ENCODE data around the gene MGP.
A peak's percentile ranks its signal among the peaks of the same experiment; 100 is the strongest.

Gene MGP

DNA sequence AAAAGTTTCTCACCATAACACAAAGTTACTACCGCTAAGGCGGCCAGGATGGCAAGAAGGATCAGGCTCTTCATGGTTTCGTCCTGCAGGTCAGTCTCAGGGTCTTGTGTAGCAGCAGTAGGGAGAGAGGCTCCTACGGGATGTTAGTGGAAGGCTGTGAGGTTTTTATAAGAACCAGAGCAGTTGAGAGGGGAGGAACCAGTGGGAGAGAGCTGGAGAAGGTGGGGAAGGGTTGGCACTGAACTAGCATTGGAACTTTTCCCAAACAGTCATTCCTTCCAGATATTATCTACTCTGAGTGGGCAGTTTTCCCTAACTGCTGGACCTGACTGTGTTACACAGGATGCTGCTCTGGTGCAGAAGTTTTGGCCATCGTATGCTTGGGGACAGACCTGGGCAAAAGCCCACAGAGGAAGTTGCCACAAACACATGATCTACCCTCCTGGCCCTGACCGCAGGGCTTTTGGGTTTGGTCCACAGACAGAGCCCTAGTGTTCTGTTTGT is at the start of gene MGP:
Gene MGP (minus strand): TSS at position 137 of the 504 bp plus-strand sequence. CDS start 63 bp downstream, at position 74.
- Histone ChIP-seq H3K4me1 (ENCODE audit: low read length) (peaks cover 13% of the 10 kb centered on the region), H3K79me2 (ENCODE audit: low read length) (no peaks in the 10 kb centered on the region), H3K4me3 (ENCODE audit: low read length) (no peak within 1 kb of the TSS), H3K27me3 (replicated peaks; ENCODE audit: insufficient read depth, low read length) (no peaks in the 10 kb centered on the region), H3K27ac (ENCODE audit: low read length) (peak within 1 kb of the TSS; percentile 61; the same call in 1 of the 2 replicates), H3K9me3 (replicated peaks; ENCODE audit: insufficient read depth, low read length) (no peaks in the 10 kb centered on the region), H2AFZ (ENCODE audit: low read length) (no peak within 1 kb of the TSS), H3K4me2 (ENCODE audit: low read depth, low read length) (0 out of 2 replicates have a peak within 1 kb of the TSS, but pooled peaks have one; percentile 35), H3F3A (ENCODE audit: insufficient read depth, low read length) (peaks cover 10% of the 10 kb centered on the region; the same call in 1 of the 2 replicates), H4K20me1 (ENCODE audit: insufficient read depth, low read length) (no peaks in the 10 kb centered on the region), H3K36me3 (replicated peaks; ENCODE audit: insufficient read depth, low read length) (no peaks in the 10 kb centered on the region), H3K9ac (ENCODE audit: low read length) (no peak within 1 kb of the TSS), H3K9me2 (replicated peaks; ENCODE audit: insufficient read depth, low read length) (no peaks in the 10 kb centered on the region)
- no peak for TF ChIP-seq EZH2 (optimal IDR thresholded peaks at IDR 0.05; ENCODE audit: low read depth, low read length)
- TF ChIP-seq EZH2phosphoT487 (IDR thresholded peaks at IDR 0.05; ENCODE audit: low read length) = no peak
- TF ChIP-seq, protein P1, sequence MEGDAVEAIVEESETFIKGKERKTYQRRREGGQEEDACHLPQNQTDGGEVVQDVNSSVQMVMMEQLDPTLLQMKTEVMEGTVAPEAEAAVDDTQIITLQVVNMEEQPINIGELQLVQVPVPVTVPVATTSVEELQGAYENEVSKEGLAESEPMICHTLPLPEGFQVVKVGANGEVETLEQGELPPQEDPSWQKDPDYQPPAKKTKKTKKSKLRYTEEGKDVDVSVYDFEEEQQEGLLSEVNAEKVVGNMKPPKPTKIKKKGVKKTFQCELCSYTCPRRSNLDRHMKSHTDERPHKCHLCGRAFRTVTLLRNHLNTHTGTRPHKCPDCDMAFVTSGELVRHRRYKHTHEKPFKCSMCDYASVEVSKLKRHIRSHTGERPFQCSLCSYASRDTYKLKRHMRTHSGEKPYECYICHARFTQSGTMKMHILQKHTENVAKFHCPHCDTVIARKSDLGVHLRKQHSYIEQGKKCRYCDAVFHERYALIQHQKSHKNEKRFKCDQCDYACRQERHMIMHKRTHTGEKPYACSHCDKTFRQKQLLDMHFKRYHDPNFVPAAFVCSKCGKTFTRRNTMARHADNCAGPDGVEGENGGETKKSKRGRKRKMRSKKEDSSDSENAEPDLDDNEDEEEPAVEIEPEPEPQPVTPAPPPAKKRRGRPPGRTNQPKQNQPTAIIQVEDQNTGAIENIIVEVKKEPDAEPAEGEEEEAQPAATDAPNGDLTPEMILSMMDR (IDR thresholded peaks at IDR 0.05; ENCODE audit: low read length) = no peak
- no peak for DNase-seq

DNA sequence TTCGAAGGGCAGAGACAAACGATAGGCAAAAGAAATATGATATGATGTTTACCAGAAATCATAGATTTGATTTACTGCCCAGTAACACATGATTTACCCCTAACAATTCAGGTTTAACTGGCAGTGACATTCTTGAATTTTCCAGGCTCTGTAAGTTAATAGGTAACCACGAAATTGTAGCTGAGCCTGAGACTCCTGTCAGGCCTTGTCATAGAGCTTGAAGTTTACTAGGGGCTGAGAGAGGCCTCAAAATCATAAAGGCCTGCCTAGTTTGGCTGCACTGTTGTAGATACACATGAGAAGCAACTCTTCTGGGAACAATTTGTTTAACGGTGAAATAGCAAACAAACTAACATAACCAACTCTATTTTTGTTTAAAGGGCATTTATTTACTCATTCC is 49.4 kb upstream of the MGP start:
- no peak overlapping the region for H3K9ac ChIP-seq (ENCODE audit: low read length)

DNA sequence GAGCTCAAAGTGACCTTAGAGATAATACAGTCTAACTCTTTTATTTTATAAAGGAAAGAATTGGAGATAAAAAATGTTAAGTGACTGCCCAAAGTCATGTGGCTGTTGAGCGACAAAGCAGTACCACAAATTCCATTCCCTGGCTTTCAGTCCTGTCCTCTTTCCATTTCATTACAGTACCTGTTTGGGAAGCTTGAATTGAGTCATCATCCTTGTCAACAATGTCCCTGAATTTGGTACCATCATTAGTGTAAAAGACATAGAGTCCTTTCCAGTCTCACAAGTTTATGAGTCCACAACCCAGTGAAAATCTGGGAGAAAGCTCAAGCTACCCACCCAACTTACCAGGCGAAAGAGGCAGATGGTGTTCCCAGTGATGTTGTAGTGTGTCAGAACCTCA is 48.9 kb upstream of the MGP start:
- Histone ChIP-seq H3K9me3 (replicated peaks; ENCODE audit: insufficient read depth, low read length) (no peaks in the 10 kb centered on the region), H3K4me1 (ENCODE audit: low read length) (no peaks in the 10 kb centered on the region), H3K9ac (ENCODE audit: low read length) (no peak overlapping the region), H3K4me3 (ENCODE audit: low read length) (no peak overlapping the region), H3K4me2 (ENCODE audit: low read depth, low read length) (no peak overlapping the region), H3K79me2 (ENCODE audit: low read length) (no peaks in the 10 kb centered on the region), H3K9me2 (replicated peaks; ENCODE audit: insufficient read depth, low read length) (no peaks in the 10 kb centered on the region), H3K27ac (ENCODE audit: low read length) (no peak overlapping the region), H3K27me3 (replicated peaks; ENCODE audit: insufficient read depth, low read length) (no peaks in the 10 kb centered on the region), H2AFZ (ENCODE audit: low read length) (no peak overlapping the region), H3K36me3 (replicated peaks; ENCODE audit: insufficient read depth, low read length) (no peaks in the 10 kb centered on the region), H4K20me1 (ENCODE audit: insufficient read depth, low read length) (no peaks in the 10 kb centered on the region), H3F3A (ENCODE audit: insufficient read depth, low read length) (no peaks in the 10 kb centered on the region)
- TF ChIP-seq EZH2 (optimal IDR thresholded peaks at IDR 0.05; ENCODE audit: low read depth, low read length) (no peak), EZH2phosphoT487 (IDR thresholded peaks at IDR 0.05; ENCODE audit: low read length) (no peak)
- TF ChIP-seq, protein P1 (IDR thresholded peaks at IDR 0.05; ENCODE audit: low read length) = no peak
- DNase-seq = no peak

More for the DNA sequence above, 49.4 kb upstream of the MGP start:
- H3K27ac ChIP-seq (ENCODE audit: low read length) = no peak overlapping the region
- H3K79me2 ChIP-seq (ENCODE audit: low read length) = no peaks in the 10 kb centered on the region
- no peak overlapping the region for H2AFZ ChIP-seq (ENCODE audit: low read length)
- no peaks in the 10 kb centered on the region for H4K20me1 ChIP-seq (ENCODE audit: insufficient read depth, low read length)
- H3K4me3 ChIP-seq (ENCODE audit: low read length) = no peak overlapping the region
- no peaks in the 10 kb centered on the region for H3K27me3 ChIP-seq (replicated peaks; ENCODE audit: insufficient read depth, low read length)
- no peaks in the 10 kb centered on the region for H3K9me3 ChIP-seq (replicated peaks; ENCODE audit: insufficient read depth, low read length)
- H3K36me3 ChIP-seq (replicated peaks; ENCODE audit: insufficient read depth, low read length) = no peaks in the 10 kb centered on the region
- no peak for DNase-seq
- no peak overlapping the region for H3K4me2 ChIP-seq (ENCODE audit: low read depth, low read length)
- no peaks in the 10 kb centered on the region for H3K4me1 ChIP-seq (ENCODE audit: low read length)
- no peak for TF ChIP-seq EZH2phosphoT487 (IDR thresholded peaks at IDR 0.05; ENCODE audit: low read length)
- no peak for TF ChIP-seq EZH2 (optimal IDR thresholded peaks at IDR 0.05; ENCODE audit: low read depth, low read length)
- TF ChIP-seq, protein P1 (IDR thresholded peaks at IDR 0.05; ENCODE audit: low read length) = no peak
- no peaks in the 10 kb centered on the region for H3F3A ChIP-seq (ENCODE audit: insufficient read depth, low read length)
- no peaks in the 10 kb centered on the region for H3K9me2 ChIP-seq (replicated peaks; ENCODE audit: insufficient read depth, low read length)
